NOMO-1 (cell line): Measurements from ENCODE around the gene CASK.

Source experiments
- DNase-seq, 2 experiments: peaks; one replicate each; lab custom pipeline; 2025; ENCODE audit not compliant: unreplicated experiment in 2 of 2; lab: John Stamatoyannopoulos, UW

Gene CASK

GRCh38 chrX:41837270-41837944 is 85.9 kb downstream of the CASK start:
- no peak for DNase-seq

GRCh38 chrX:41828826-41829225 is 94.5 kb downstream of the CASK start:
- DNase-seq = no peak

GRCh38 chrX:41827886-41828285 is 95.5 kb downstream of the CASK start:
- DNase-seq = no peak

- DNase-seq = no peak
Observed at GRCh38 chrX:41825796-41826195, 97.6 kb downstream of the CASK start.

- DNase-seq = no peak
Observed at GRCh38 chrX:41824551-41824950, 98.8 kb downstream of the CASK start.

GRCh38 chrX:41823402-41823801 is 100.0 kb downstream of the CASK start:
- no peak for DNase-seq

GRCh38 chrX:41822892-41823291 is 100.5 kb downstream of the CASK start:
- no peak for DNase-seq

GRCh38 chrX:41808047-41808446 is 115.3 kb downstream of the CASK start:
- DNase-seq = no peak

- DNase-seq = no peak
Observed at GRCh38 chrX:41802958-41803357, 120.4 kb downstream of the CASK start.

- DNase-seq = no peak
Observed at GRCh38 chrX:41799661-41800060, 123.7 kb downstream of the CASK start.

GRCh38 chrX:41796577-41796976 is 126.8 kb downstream of the CASK start:
- no peak for DNase-seq

- no peak for DNase-seq
Observed at GRCh38 chrX:41796046-41796445, 127.3 kb downstream of the CASK start.

- DNase-seq = no peak
Observed at GRCh38 chrX:41789374-41789773, 134.0 kb downstream of the CASK start.

GRCh38 chrX:41785685-41786084 is 137.7 kb downstream of the CASK start:
- DNase-seq = no peak

GRCh38 chrX:41781500-41781899 is 141.9 kb downstream of the CASK start:
- DNase-seq = peak in 1 of 2 experiments; percentile 18

- no peak for DNase-seq
Observed at GRCh38 chrX:41779941-41780340, 143.4 kb downstream of the CASK start.

- DNase-seq = no peak
Observed at GRCh38 chrX:41779030-41779564, 144.3 kb downstream of the CASK start.

GRCh38 chrX:41761702-41762101 is 161.7 kb downstream of the CASK start:
- DNase-seq = no peak

- DNase-seq = no peak
Observed at GRCh38 chrX:41761169-41761568, 162.2 kb downstream of the CASK start.

GRCh38 chrX:41759817-41760216 is 163.5 kb downstream of the CASK start:
- peak; percentile 8 to 17 for DNase-seq

- no peak for DNase-seq
Observed at GRCh38 chrX:41758401-41758800, 165.0 kb downstream of the CASK start.

GRCh38 chrX:41750716-41751115 is 172.6 kb downstream of the CASK start:
- DNase-seq = no peak

- no peak for DNase-seq
Observed at GRCh38 chrX:41739871-41740270, 183.5 kb downstream of the CASK start.
